SK-N-SH (cell line): Measurements from ENCODE around the gene DDX51. TPM values are rescaled to one million over a fixed set of nuclear protein-coding genes. Genes with fewer than 3 reads are reported as not detected.

Experiments
- CTCF ChIA-PET: fragments of 300-600, 350-600 bp; formaldehyde crosslinking; extraction: SDS; loops from one replicate; lab custom pipeline; 2021; lab: Yijun Ruan, JAX
- POLR2A ChIA-PET: fragments of 350-600 bp; sonication (Branson Sonifier 250); formaldehyde crosslinking; extraction: SDS; loops from one replicate; lab custom pipeline; 2020; ENCODE audit warnings: antibody characterized with exemption, inconsistent platforms; lab: Yijun Ruan, JAX
- DNase-seq: peaks from one replicate; pipeline ENCODE4 v3.0.0; 2012
- H2AFZ ChIP-seq: fragments of 200-600 bp; sonication (generic); 2 replicates; pipeline ENCODE4 v1.8.1; 2016; ENCODE audit warnings: antibody characterized with exemption, mild to moderate bottlenecking, low read depth
- H3F3A ChIP-seq: fragments of 200-600 bp; sonication (generic); replicated peaks from 2 replicates; pipeline ENCODE3; 2016; ENCODE audit warnings: antibody characterized with exemption, mild to moderate bottlenecking; ENCODE audit not compliant: insufficient read depth
- H3K27ac ChIP-seq, 2 experiments: fragments of 200-500 bp in 1 of 2; fragments of 200-600 bp in 1 of 2; sonication (Bioruptor generic) in 1 of 2; sonication (generic), shearing (Covaris generic) in 1 of 2; 2 replicates each; pipeline versions ENCODE4 v1.5.1 to v1.6.1; 2014 to 2016; ENCODE audit warnings: low read depth in 2 of 2, inconsistent platforms in 1 of 2, low read length in 1 of 2, mild to moderate bottlenecking in 1 of 2, mixed read lengths in 1 of 2
- H3K27me3 ChIP-seq: fragments of 200-600 bp; sonication (generic), shearing (Covaris generic); 2 replicates; pipeline ENCODE4 v1.6.1; 2016; ENCODE audit warnings: mixed run types; ENCODE audit not compliant: insufficient read depth
- H3K36me3 ChIP-seq, 2 experiments: fragments of 200-500 bp in 1 of 2; fragments of 200-600 bp in 1 of 2; sonication (Bioruptor generic) in 1 of 2; sonication (generic) in 1 of 2; replicated peaks in 1 of 2; 2 replicates each; pipeline versions ENCODE3 to v1.5.1; 2014 to 2016; ENCODE audit warnings: low read length in 1 of 2, mild to moderate bottlenecking in 1 of 2; ENCODE audit not compliant: insufficient read depth in 2 of 2, control insufficient read depth in 1 of 2
- H3K4me1 ChIP-seq, 2 experiments: fragments of 200-500 bp in 1 of 2; fragments of 200-600 bp in 1 of 2; sonication (Bioruptor generic) in 1 of 2; sonication (generic), shearing (Covaris generic) in 1 of 2; 2 replicates each; pipeline versions ENCODE4 v1.5.1 to v1.6.1; 2014 to 2016; ENCODE audit warnings: low read depth in 1 of 2, low read length in 1 of 2, mixed run types in 1 of 2; ENCODE audit not compliant: insufficient read depth in 2 of 2, control insufficient read depth in 1 of 2
- H3K4me2 ChIP-seq: fragments of 200-600 bp; sonication (generic), shearing (Covaris generic); 2 replicates; pipeline ENCODE4 v1.6.1; 2017; ENCODE audit warnings: mixed run types
- H3K4me3 ChIP-seq, 2 experiments: fragments of 200-500 bp in 1 of 2; fragments of 200-600 bp in 1 of 2; sonication (Bioruptor generic) in 1 of 2; sonication (generic), shearing (Covaris generic) in 1 of 2; 2 replicates each; pipeline versions ENCODE4 v1.5.1 to v1.8.1; 2014 to 2016; ENCODE audit warnings: low read depth in 2 of 2, inconsistent platforms in 1 of 2, low read length in 1 of 2, mild to moderate bottlenecking in 1 of 2, mixed read lengths in 1 of 2, moderate library complexity in 1 of 2
- H3K79me2 ChIP-seq: fragments of 200-600 bp; sonication (generic); 2 replicates; pipeline ENCODE4 v1.8.1; 2017; ENCODE audit warnings: mild to moderate bottlenecking; ENCODE audit not compliant: insufficient read depth
- H3K9ac ChIP-seq: fragments of 200-600 bp; sonication (generic); 2 replicates; pipeline ENCODE4 v1.6.1; 2017; ENCODE audit warnings: mixed run types
- H3K9me2 ChIP-seq: fragments of 200-600 bp; sonication (generic); 2 replicates; pipeline ENCODE4 v1.6.1; 2017; ENCODE audit warnings: mixed run types
- H3K9me3 ChIP-seq: fragments of 200-600 bp; sonication (generic); 2 replicates; pipeline ENCODE4 v1.6.1; 2017; ENCODE audit warnings: mixed run types, mild to moderate bottlenecking, moderate library complexity
- H4K20me1 ChIP-seq: fragments of 200-600 bp; sonication (generic); 2 replicates; pipeline ENCODE4 v1.6.1; 2017; ENCODE audit warnings: mild to moderate bottlenecking, mixed run types; ENCODE audit not compliant: insufficient read depth
- CTCF ChIP-seq: fragments of 200-600 bp; sonication (generic); IDR thresholded peaks from 2 replicates; pipeline ENCODE4 v1.6.1; 2017; ENCODE audit warnings: antibody characterized with exemption, mild to moderate bottlenecking, moderate library complexity
- ELF1 ChIP-seq: IDR thresholded peaks from 2 replicates; pipeline ENCODE4 v1.4.0; 2012
- EP300 ChIP-seq, 2 experiments: IDR thresholded peaks; 2 replicates each; pipeline versions ENCODE4 v1.4.0 to v1.6.1; 2012; ENCODE audit warnings: borderline replicate concordance in 1 of 2, low read depth in 1 of 2, low read length in 1 of 2
- FOSL2 ChIP-seq: IDR thresholded peaks from 2 replicates; pipeline ENCODE4 v1.4.0; 2012; ENCODE audit warnings: low read depth, mild to moderate bottlenecking, moderate library complexity, borderline replicate concordance
- FOXM1 ChIP-seq: IDR thresholded peaks from 2 replicates; pipeline ENCODE4 v1.4.0; 2012; ENCODE audit warnings: low read depth, mild to moderate bottlenecking
- MAX ChIP-seq: IDR thresholded peaks from 2 replicates; pipeline ENCODE4 v1.4.0; 2012; ENCODE audit warnings: low read depth
- MEF2A ChIP-seq: IDR thresholded peaks from 2 replicates; pipeline ENCODE4 v1.4.0; 2012; ENCODE audit warnings: low read depth, borderline replicate concordance
- MXI1 ChIP-seq: IDR thresholded peaks from 2 replicates; pipeline ENCODE4 v1.6.1; 2012; ENCODE audit warnings: mild to moderate bottlenecking, low read depth, low read length, improper control_type of control experiment
- NFIC ChIP-seq: IDR thresholded peaks from 2 replicates; pipeline ENCODE4 v1.4.0; 2012; ENCODE audit warnings: borderline replicate concordance
- REST ChIP-seq: IDR thresholded peaks from 2 replicates; pipeline ENCODE4 v1.6.1; 2012; ENCODE audit warnings: mild to moderate bottlenecking, low read depth, low read length, moderate library complexity
- RFX5 ChIP-seq: IDR thresholded peaks from 2 replicates; pipeline ENCODE4 v1.6.1; 2012; ENCODE audit warnings: mild to moderate bottlenecking, improper control_type of control experiment, low read length
- RXRA ChIP-seq: IDR thresholded peaks from 2 replicates; pipeline ENCODE4 v1.4.0; 2012; ENCODE audit warnings: low read depth, mild to moderate bottlenecking, borderline replicate concordance
- SIN3A ChIP-seq: IDR thresholded peaks from 2 replicates; pipeline ENCODE4 v1.6.1; 2012; ENCODE audit warnings: low read depth, mild to moderate bottlenecking, low read length, moderate library complexity, borderline replicate concordance
- TAF1 ChIP-seq: IDR thresholded peaks from 2 replicates; pipeline ENCODE4 v1.6.1; 2012; ENCODE audit warnings: low read depth, mild to moderate bottlenecking, low read length, moderate library complexity, borderline replicate concordance
- TEAD4 ChIP-seq: IDR thresholded peaks from 2 replicates; pipeline ENCODE4 v1.4.0; 2012; ENCODE audit warnings: mild to moderate bottlenecking, borderline replicate concordance; ENCODE audit not compliant: insufficient read depth
- USF2 ChIP-seq: fragments of 150-350 bp; IDR thresholded peaks from 2 replicates; pipeline ENCODE4 v1.6.1; 2017; ENCODE audit warnings: antibody characterized with exemption, low read length, low read depth, borderline replicate concordance
- YY1 ChIP-seq: IDR thresholded peaks from 2 replicates; pipeline ENCODE4 v1.4.0; 2012; ENCODE audit warnings: low read depth, mild to moderate bottlenecking
- whole genome bisulfite sequencing: methylation state at CpG from one replicate; pipeline ENCODE4 v1.1.6; 2017; ENCODE audit warnings: low lambda C conversion rate; 5-methylcytosine and 5-hydroxymethylcytosine counted together
- polyA plus RNA-seq, 3 experiments: library from polyadenylated mRNA; depleted of rRNA; stranded (reverse); fragments of >200 nt; gene quantifications; 2 replicates each; pipeline ENCODE4 v1.2.3, GENCODE V29; 2012

DDX51 gene
- polyA plus RNA-seq, 1 of the 3 experiments (the other 2 are of a cell fraction) = 17.3 TPM

GRCh38 chr12:132171968-132172521 lies 27.9 kb upstream of the DDX51 start:
- H3K79me2 ChIP-seq = no peaks in the 10 kb centered on the region
- no peaks in the 10 kb centered on the region for H3K9me3 ChIP-seq
- POLR2A ChIA-PET = no interaction called here
- WGBS = 3% methylated on average over 8 of the region's 28 CpGs
- H3K9me2 ChIP-seq = no peaks in the 10 kb centered on the region
- H3K4me1 ChIP-seq = peaks cover under 1 to 7% of the 10 kb centered on the region in 2 experiments; a peak in 2 of 4 replicates
- no peak for DNase-seq
- H3K9ac ChIP-seq = no peak overlapping the region
- no peaks in the 10 kb centered on the region for H3K36me3 ChIP-seq
- CTCF ChIA-PET = interaction anchor here (0.9 to 2.0 kb wide), 5 partner anchors 11 to 243 kb away, joined by 3 to 5 read pairs (median 4); no protein-coding TSS in a partner anchor
- H3K4me3 ChIP-seq = no peak overlapping the region
- 0 out of 2 replicates have a peak, but pooled peaks cover 3% of the 10 kb centered on the region for H4K20me1 ChIP-seq
- H3K27me3 ChIP-seq = peaks cover 95% of the 10 kb centered on the region
- peaks cover 3% of the 10 kb centered on the region for H3F3A ChIP-seq
- no peak overlapping the region for H3K27ac ChIP-seq
- TF ChIP-seq EP300 (IDR thresholded peaks at IDR 0.05; ENCODE audit: borderline replicate concordance in 1 of 2, low read depth in 1 of 2, low read length in 1 of 2) (no peak), RFX5 (no peak), NFIC (no peak), MAX (no peak), SIN3A (no peak), ELF1 (no peak), TAF1 (no peak)
- H2AFZ ChIP-seq = no peak overlapping the region
- no peak overlapping the region for H3K4me2 ChIP-seq

GRCh38 chr12:132171293-132171967 lies 27.3 kb upstream of the DDX51 start:
- POLR2A ChIA-PET = no interaction called here
- peaks cover 90% of the 10 kb centered on the region for H3K27me3 ChIP-seq

More at GRCh38 chr12:132171293-132171967, 27.3 kb upstream of the DDX51 start:
- Histone ChIP-seq H3K36me3 (no peaks in the 10 kb centered on the region), H3K79me2 (no peaks in the 10 kb centered on the region), H3F3A (peaks cover 3% of the 10 kb centered on the region), H2AFZ (no peak overlapping the region), H3K27ac (no peak overlapping the region), H3K9me3 (no peaks in the 10 kb centered on the region), H4K20me1 (0 out of 2 replicates have a peak, but pooled peaks cover 3% of the 10 kb centered on the region), H3K9ac (no peak overlapping the region), H3K4me2 (no peak overlapping the region), H3K9me2 (no peaks in the 10 kb centered on the region), H3K4me3 (no peak overlapping the region), H3K4me1 (peaks cover 0 to 7% of the 10 kb centered on the region in 2 experiments; a peak in 1 of 4 replicates)
- WGBS = 25% methylated on average over 11 of the region's 24 CpGs
- no peak for TF ChIP-seq USF2
- no peak for TF ChIP-seq ELF1
- TF ChIP-seq FOSL2 = no peak
- no peak for TF ChIP-seq RFX5
- TF ChIP-seq SIN3A = no peak
- no peak for TF ChIP-seq FOXM1
- no peak for TF ChIP-seq TEAD4
- TF ChIP-seq REST = no peak
- no peak for TF ChIP-seq RXRA
- TF ChIP-seq YY1 = no peak
- TF ChIP-seq MAX = no peak
- TF ChIP-seq MXI1 = no peak
- no peak for TF ChIP-seq MEF2A
- no peak for TF ChIP-seq CTCF
- CTCF ChIA-PET = interaction anchor here (0.9 to 2.0 kb wide), 4 partner anchors 11 to 243 kb away, joined by 3 to 5 read pairs (median 4); no protein-coding TSS in a partner anchor
- no peak for DNase-seq
